Forelimb muscle (tissue), 1 donor: ENCODE data around the gene PLEKHG4B. TPM values are rescaled to one million over a fixed set of nuclear protein-coding genes. Genes with fewer than 3 reads are reported as not detected.
"Not testable (repeated sequence)": the region's sequence is repeated elsewhere in the genome, so short reads cannot be mapped to it uniquely, and the experiment has no call there.

Experiments
- DNase-seq: peaks from one replicate; pipeline ENCODE4 v3.0.0-alpha.2; 2013; ENCODE audit warnings: low read depth
- polyA plus RNA-seq: library from polyadenylated mRNA; unstranded; fragments of 120-200 nt; gene quantifications from one replicate; pipeline ENCODE4 v1.2.1, GENCODE V29; 2013; ENCODE audit not compliant: insufficient read length

The PLEKHG4B gene
- polyA plus RNA-seq, 1 donor: 0.46 TPM

DNA sequence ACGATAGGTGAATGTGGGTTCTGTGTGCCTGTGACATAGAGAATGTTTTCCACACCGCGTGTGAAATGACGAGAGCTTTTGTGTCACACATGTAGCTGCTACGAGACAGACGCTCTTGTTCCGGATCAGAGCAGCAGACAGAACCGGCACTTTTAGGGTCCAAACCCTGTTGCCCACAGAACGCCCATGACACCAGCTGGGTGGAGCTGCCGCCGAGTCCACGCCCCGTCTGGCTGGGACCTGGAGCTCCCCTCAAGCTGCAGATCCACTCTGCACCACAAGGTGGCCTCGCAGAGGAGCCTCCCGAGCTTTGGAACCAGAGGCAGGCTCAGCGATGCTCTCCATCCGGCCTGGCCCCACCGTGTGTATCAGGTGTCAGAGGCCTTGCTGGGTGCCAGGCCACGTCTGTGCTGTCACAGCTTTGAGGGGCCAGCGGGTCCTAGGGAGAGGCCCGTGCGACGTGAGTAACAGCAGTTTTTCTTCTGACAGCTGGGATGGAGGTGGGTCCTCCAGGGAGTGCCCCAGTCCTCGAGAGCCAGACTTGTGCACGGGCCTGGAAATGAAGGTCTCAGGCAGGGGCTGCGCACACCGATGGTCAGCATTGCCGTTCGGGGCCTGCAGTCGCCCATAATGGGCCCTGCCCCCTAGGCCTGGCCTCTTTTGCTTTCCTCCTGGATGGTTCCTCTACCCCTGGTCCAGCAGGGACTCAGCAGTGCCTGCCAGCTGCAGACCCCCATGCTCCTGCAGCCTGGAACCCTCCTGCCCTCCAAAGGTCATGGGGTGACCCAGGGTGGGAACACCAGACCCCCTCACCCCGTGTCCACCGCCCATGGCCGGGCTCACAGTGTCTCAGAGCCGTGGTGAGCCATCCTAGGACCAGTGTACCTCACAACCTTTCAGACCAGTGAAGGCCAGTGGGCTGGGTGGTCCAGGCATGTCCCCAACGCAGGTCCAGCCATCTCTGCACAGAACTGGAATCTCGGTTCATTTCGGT lies 96.8 kb downstream of the PLEKHG4B start:
- peak; percentile 53 for DNase-seq

DNA sequence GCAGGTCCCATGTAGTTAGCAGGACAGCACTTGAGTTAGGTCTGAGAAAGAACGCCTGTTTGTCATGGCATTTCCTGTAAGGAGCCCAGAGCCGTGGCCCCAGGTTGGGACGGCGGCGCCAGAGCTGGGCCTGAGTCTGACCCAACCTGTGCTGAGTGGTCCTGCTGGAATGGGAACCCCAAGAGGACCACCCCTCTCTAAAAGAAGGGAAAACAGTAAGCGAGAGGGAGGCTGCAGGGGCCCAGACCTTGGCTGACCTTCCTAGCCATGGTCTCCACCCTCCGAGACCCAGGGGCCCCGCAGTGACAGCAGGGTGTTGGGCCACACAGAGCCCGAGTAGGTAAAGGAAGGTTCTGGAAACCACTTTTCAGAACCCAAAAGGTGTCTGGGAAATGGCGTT lies 97.5 kb downstream of the PLEKHG4B start:
- DNase-seq: no peak

DNA sequence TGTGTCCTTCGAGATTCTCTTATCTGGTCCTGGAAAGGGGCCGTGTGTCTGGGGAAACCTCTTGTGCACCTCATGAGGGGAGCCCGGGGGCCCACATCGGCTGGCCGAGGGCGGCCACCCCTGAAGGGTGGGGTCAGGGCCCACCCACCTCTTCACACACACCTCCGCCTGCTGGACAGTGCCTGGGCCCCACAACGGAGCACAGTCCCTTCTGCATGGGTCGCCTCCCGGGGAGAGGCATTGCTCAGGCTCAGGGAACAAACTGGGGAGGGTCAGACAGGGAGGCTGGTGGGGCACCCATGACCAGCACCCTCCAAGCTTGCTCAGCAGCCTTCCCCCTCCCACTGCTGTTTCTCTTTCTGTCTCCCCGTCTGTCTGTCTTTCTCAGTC lies 98.0 kb downstream of the PLEKHG4B start:
- DNase-seq: no peak

DNA sequence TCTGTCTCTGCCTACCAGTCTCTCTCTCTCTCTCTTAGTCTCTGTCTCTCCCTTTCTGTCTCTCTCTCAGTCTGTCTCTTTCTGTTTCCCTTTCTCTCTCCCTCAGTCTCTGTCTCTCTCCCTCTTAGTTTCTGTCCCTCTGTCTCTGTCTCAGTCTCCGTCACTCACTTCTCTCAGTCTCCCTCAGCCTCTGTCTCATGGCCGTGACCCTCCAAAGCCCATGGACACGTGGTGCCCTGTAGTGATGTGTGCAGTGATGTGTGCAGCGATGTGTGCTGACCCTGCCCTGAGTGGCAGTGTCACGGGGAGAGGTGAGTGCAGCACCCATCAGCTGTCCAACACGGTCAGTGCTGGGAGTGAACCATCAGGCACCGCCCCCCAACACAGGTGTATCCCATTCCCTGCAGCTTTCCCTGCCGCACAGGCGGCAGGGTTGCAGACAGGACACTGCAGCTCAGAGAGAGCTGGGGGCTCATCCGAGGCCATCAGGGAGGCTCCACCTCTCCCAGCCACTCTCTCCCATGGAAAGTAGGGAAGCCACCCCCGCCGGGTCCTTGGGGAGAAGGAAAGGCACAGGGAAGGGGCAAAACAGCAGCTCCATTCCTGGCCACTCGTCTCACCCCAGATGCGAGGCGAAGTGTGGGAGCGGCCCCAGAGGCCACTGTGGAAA lies 98.5 kb downstream of the PLEKHG4B start:
- no peak for DNase-seq

DNA sequence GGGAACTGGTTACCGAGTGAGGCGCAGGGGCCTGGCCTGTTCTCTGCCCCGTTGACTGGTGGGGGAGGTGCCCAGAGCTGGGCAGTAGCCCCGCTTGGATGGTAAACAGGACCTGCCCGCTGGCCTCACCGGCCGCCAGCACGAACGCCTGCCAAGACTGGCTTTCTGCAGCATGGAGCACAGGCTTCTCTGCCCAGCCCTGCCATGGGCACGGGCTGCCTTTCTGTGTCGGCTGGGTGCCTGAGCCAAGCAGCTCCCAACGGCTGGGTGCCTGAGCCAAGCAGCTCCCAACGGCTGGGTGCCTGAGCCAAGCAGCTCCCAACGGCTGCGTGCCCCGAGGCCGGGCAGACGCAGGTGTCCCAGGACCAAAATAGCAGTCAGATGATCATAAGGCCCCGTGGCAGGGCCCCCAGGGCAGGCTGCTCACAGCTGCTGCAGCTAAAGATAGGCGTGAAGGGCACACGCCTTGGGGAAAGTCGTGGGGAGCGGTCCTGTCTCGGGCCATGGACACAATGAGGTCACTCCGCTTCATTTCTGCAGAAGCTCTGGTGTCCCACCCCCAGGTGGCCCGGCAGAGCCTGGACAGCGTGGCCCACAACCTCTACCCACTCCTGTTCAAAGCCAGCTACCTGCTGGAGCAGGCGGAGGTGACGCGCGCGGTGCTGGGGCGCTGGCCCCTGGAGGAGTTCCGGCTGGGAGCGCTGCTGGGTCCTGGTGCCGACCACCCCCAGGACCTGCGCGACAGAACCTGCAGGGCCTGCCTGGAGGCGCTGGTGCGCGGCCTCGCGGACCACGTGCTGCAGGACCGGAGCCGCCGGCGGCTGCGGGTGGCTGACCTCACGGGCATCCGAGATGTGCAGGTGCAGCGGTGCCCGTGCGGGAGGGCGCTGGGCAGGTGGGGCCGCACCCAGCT lies 99.3 kb downstream of the PLEKHG4B start, which contains the start of gene LRRC14B:
Gene LRRC14B (plus strand): TSS at position 460 of the 913 bp plus-strand sequence. CDS start 44 bp downstream, at position 504.
- DNase-seq: no peak

DNA sequence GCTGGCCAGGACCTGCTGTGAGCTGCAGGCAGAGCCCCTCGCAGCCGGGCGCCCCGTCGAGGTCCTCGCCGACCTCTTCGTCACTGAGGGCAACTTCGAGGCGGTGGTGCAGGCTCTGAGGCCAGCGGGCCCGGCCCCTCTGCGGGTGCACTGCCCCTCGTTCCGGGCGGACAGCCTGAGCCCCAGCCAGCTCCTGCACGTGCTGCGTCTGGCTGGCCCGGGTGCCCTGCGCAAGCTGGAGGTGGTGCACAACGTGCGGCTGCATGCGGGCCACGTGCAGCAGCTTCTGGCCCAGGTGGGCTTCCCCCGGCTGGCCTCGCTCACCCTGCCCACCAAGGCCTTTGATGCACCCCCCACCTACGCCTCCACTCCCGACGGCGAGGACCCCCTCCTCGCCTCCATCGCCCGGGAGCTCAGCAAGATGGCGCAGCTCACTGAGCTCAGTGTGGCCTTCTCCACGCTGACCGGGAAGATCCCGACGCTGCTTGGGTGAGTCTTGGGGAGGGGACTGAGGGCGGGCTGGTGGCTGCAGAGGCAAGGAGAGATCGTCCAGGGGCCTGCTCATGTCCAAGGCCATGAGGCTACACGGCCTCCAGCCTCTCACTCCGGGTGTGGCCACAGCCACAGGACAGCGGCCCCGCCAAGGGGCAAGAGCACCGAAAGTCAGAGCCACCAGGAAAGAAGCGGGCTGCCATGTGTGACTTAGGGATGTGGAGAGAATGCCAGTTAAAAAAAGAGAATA lies 100.2 kb downstream of the PLEKHG4B start:
- no peak for DNase-seq

DNA sequence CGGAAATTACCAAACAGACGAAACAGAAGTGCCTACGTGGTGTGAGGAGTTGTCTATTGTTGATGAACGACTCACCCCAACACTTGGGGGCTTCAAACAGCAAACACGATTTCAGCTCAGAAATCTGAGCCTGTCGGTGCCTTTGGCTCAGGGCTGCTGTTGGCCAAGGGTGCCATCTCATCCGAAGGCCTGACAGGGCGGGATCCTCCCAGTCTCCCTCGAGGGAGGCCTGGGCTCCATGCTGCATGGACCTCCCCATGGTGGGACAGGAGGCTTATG lies 100.7 kb downstream of the PLEKHG4B start:
- DNase-seq: no peak

DNA sequence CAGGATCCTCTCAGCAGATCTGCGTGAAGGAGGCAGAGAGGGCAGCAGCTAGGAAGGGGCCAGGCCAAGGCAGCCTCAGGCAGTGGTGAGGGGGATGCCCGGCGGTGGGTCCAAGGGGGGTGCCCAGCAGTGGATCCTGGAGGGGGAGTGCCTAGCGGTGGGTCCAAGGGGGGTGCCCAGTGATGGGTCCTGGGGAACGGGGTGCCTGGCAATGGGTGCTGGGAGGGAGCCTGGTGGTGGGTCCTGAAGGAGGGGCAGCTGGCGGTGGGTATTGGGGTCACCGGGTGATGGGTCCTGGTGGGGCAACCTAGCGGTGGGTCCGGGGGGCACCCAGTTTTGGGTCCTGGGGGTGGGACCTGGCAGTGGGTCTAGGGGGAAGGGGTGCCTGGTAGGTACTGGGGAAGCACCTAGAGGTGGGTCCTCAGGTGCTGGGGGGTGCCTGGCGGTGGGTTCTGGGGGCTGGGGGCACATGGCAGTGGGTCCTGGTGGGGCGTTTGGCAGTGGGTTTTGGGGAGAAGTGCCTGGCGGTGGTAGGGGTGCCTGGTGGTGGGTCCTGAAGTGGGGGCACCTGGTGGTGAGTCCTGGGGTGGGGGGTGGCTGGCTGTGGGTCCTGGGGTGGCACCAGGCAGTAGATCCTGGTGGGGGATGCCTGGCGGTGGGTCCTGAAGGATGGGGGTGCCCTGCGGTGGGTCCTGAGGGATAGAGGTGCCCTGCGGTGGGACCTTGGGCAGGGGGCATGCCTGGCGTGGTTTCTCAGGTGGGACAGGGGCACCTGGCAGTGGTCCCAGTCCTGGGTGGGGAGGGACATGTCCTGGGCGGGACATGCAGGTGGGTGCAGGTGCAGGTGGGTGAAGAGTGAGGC lies 101.2 kb downstream of the PLEKHG4B start:
- DNase-seq: no peak

DNA sequence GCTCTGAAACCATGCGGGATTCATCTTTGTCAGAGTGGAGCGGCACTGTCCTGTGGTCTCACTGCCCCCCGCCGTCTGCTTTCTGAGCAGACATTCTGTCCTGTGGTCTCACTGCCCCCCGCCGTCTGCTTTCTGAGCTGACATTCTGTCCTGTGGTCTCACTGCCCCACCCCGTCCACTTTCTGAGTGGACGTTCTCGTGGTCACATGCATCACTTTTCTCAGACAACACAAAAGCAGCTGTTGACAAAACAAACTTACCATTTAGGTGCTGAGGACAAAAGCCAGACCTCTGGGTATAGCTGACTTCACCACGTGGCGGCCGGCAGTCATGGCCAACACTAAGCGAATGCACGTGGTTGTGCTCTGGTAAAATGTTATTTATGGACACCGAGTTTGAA lies 102.1 kb downstream of the PLEKHG4B start:
- DNase-seq: no peak

DNA sequence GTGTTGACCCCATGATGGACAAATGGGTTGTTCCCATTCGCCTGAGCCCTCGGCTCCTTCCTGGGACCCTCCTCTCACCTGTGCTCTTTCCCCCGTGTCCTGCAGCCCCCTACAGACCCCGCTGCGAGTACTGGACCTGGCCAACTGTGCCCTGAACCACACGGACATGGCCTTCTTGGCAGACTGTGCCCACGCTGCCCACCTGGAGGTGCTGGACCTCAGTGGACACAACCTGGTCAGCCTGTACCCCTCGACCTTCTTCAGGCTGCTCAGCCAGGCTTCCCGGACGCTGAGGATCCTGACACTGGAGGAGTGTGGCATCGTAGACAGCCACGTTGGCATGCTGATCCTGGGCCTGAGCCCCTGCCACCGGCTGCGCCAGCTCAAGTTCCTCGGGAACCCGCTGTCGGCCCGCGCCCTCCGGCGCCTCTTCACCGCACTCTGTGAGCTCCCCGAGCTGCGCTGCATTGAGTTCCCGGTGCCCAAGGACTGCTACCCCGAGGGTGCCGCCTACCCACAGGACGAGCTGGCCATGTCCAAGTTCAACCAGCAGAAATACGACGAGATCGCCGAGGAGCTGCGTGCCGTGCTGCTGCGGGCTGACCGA lies 102.7 kb downstream of the PLEKHG4B start:
- no peak for DNase-seq

DNA sequence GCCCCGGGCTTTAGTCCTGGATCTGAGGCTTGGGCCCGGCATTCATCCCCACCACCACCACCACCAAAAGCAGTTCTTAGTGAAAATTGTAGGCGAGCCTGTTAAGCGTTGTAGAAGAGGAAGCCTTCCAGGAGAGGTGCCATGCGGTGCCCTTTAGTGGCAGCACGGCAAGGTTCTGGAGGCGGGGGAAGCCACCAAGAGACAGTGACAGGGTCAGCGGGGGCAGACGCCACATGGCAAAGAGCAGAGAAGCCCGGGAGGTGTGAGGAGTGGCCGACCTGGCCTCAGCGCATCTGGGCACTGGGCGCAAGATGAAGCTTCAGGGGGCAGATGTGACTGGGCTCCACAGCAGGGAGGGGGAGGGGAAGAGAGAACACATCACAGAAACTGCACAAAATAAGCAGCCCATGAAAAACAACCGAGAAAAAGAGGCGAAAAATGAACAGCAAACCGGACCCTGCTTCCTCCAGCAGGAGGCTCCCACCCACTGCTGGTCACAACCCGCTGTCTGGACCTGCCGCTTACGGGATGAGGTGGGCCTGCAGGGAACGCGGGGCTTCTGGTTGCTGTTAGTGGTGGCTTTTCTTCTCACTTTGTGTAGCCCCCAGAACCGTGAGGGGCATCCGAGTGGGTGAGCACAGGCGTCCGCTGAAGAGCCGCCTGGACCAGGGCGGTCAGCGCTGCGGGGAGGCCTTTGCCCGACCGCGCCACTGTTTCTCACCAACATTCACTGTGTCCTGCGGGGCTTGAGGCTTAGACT lies 103.6 kb downstream of the PLEKHG4B start:
- DNase-seq: no peak

DNA sequence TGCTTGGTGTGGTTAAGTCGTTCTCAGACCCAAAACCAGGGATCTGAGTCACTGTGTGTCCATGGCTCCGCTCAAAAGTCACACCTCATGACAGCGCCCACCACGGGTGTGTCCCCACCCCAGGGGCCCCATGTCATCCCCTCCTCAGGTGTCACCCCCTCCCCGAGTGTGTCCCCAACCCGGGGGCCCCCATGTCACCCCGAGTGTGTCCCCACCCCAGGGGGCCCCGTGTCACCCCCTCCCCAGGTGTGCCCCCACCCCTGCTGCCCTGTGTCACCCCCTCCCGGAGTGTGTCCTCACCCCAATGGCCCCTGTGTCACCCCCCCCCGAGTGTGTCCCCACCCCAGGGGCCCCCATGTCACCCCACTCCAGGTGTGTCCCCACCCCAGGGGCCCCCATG lies 104.4 kb downstream of the PLEKHG4B start:
- no peak for DNase-seq

DNA sequence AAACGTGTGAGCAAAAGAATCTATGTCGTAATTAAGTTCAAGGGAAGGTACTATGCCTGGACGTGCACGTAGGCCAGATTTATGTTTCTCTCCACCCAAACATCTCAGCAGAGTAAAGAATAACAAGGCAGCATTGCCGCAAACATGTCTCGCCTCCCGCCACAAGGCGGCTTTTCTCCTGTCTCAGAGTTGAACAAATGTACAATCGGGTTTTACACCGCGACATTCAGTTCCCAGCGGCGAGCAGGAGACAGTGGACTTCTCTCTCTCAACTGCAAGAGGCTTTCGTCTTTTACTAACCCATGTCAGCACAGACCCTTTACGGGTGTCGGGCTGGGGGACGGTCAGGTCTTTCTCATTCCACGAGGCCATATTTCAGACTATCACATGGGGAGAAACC lies 105.1 kb downstream of the PLEKHG4B start:
- not testable (repeated sequence) for DNase-seq

DNA sequence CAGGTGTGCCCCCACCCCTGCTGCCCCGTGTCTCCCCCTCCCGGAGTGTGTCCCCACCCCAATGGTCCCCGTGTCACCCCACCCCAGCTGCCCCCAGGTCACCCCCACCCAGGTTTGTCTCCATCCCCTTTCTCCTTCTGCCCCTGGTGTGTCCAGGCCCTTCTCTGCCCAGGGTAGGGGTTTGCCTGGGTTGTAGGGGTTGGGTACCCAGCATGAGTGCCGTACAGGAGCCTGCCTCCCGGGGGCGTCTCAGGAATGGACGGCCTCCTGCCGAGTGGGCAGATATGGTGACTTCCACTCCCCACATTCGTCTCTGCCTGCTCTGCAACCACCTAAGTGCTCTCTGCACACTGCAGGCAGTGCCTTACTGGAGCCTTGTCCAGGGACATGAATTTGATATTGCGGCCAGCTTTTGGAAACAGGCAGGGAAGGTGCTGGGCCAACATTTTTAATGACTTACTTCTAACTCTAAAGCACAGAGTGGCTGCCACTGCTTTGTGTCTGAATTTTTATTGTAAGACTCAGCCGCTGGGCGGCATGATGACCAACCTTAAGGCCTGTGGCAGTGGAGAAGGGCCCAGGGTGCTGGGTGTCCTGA lies 106.0 kb downstream of the PLEKHG4B start:
- no peak for DNase-seq

DNA sequence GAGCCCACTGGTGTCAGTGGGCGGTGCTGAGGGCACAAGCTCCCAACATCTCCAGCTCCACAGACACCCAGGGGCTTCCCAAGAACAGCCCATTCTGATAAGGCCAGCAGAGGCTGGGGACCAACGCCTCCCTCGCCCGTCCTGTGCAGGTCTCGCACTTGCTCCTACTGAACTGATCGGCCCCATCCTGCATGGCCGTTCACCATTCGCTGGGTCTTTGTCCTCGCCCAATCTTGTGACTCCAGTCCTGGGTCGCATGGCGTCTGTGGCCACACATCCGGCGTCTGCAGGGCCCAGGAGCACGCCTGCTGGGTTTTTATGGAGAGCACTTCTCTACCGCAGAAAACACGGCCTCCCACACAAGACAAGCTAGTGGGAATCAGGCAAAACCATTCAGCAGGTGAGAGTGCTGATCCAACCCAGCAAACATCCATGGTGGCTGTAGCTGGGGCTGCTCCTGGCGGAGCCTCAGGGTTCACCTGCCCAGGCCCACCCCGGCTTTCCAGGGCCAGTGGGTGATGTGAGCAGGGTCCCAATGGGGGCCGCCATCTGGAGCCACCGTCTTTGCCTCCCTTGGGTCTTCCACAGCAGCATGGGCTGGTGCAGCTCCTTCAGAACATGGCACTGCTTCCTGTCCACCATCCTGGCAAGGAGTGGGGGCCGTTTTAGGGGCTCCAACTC lies 106.7 kb downstream of the PLEKHG4B start:
- DNase-seq: no peak

DNA sequence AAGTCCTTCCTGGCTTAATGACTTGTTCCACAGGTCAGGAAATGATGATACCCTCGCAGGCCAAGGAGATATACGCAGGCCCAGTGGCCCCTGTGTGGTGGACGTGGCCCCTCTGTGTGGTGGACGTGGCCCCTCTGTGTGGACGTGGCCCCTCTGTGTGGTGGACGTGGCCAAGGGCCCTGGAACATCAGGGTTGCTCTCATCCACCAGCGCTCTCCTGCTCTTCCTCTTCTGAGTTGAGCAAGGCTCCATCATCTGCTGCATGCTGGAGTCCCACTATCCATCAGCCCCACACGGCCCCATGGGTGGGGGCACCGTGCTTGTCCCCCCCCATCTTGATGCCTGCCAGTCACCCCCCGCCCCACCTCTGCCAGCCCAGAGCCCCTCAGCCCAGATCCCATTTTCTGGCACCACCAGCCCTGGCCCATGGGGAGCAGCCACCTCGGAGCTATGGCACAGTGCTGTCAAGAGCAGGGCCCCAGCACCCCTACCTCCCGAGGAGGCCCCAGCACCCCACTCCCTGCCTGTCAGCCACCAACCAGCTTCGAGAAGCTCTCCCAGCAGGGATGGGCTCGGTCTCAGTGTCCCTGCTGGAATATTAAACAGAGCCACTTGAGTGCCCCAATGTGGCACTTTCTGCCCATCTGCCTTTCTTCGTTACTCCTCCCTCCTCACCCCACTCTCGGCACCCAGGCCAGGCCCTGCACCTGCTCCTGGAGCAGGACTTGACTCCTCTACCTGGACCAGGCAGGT lies 107.4 kb downstream of the PLEKHG4B start:
- no peak for DNase-seq

DNA sequence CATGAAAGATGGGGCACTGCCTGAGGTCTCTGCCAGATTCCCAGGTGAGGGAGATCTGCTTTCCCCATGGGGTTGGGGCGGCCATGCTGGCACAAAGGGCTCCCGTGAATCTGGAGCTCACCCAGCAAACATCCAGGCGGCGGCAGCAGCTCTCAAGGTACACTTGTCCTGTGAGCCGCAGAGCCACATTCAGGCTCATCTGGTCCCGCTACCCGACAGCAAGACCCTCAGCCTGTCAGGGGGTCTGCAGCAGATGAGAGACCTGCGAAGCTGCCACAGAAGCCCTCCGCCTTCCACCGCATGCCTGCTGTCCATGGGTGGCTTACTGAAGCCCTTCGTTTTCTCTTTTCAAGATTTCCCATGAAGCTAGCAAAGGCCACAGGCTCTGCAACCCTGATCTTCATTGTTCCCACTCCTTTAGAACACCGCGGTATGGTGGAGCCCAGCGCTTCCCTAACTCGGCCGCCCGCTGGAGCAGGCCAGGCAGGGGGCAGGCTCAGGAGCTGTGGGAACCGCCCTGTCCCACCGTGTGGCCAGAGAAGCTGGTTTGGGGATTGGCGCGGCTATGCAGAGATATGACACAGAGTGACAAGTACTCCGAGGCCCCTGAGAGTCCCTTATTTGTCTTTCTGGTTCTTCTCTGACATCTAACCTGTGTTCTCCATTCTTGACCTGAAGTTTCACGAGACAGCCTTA lies 108.1 kb downstream of the PLEKHG4B start:
- DNase-seq: no peak
